ENCODE data around the gene RNF14.

RNF14 gene

GRCh38 chr5:141929398-141930058 lies 39.4 kb upstream of the RNF14 start:
- Histone ChIP-seq H3K4me2 (ENCODE audit: low read length, poor library complexity, severe bottlenecking) (no peak overlapping the region), H3K79me1 (replicated peaks; ENCODE audit: low read length, poor library complexity, severe bottlenecking) (peaks cover 47% of the 10 kb centered on the region), H4K91ac (ENCODE audit: low read length) (no peak overlapping the region), H2BK120ac (ENCODE audit: low read depth, low read length) (no peak overlapping the region), H3K27ac (ENCODE audit: low read length, poor library complexity, severe bottlenecking) (no peak overlapping the region), H3K14ac (ENCODE audit: low read length in 2 of 2) (no peak overlapping the region), H3K9ac (ENCODE audit: low read length) (no peak overlapping the region), H3K4ac (ENCODE audit: low read depth in 1 of 2, low read length in 2 of 2) (no peak overlapping the region), H2AK5ac (ENCODE audit: low read length, severe bottlenecking) (no peak overlapping the region), H3K23ac (ENCODE audit: low read length in 2 of 2) (no peak overlapping the region), H3K18ac (ENCODE audit: low read depth in 1 of 2, low read length in 2 of 2) (no peak overlapping the region), H2BK12ac (ENCODE audit: low read length in 2 of 2) (no peak overlapping the region), H3K4me3 (ENCODE audit: insufficient read depth in 1 of 2, low read depth in 1 of 2, low read length in 2 of 2) (no peak overlapping the region), H2BK15ac (ENCODE audit: low read depth, poor library complexity, severe bottlenecking) (no peak overlapping the region), H3K4me1 (ENCODE audit: control insufficient read depth, insufficient read depth, low read depth, low read length) (peaks cover 7% of the 10 kb centered on the region), H2AFZ (ENCODE audit: low read depth, low read length) (no peak overlapping the region), H3K27me3 (ENCODE audit: control insufficient read depth in 1 of 2, insufficient read depth in 1 of 2, low read length in 2 of 2) (no peaks in the 10 kb centered on the region), H2BK5ac (ENCODE audit: low read depth, low read length, poor library complexity, severe bottlenecking) (no peak overlapping the region), H3K36me3 (ENCODE audit: control insufficient read depth in 1 of 2, insufficient read depth in 2 of 2, low read depth in 1 of 2, low read length in 2 of 2) (peaks cover 59 to 90% of the 10 kb centered on the region in 2 experiments), H4K8ac (ENCODE audit: low read length) (no peak overlapping the region), H3K9me3 (ENCODE audit: control insufficient read depth, low read length) (no peaks in the 10 kb centered on the region)
- WGBS: 96% methylated on average over 19 of the region's 19 CpGs
- no peak for DNase-seq

- Histone ChIP-seq H4K8ac (ENCODE audit: low read length) (no peak overlapping the region), H3K79me1 (replicated peaks; ENCODE audit: low read length, poor library complexity, severe bottlenecking) (peaks cover 39% of the 10 kb centered on the region), H3K36me3 (ENCODE audit: control insufficient read depth in 1 of 2, insufficient read depth in 2 of 2, low read depth in 1 of 2, low read length in 2 of 2) (peaks cover 64 to 97% of the 10 kb centered on the region in 2 experiments), H2BK120ac (ENCODE audit: low read depth, low read length) (no peak overlapping the region), H3K4me3 (ENCODE audit: insufficient read depth in 1 of 2, low read depth in 1 of 2, low read length in 2 of 2) (no peak overlapping the region), H2AFZ (ENCODE audit: low read depth, low read length) (no peak overlapping the region), H3K27me3 (ENCODE audit: control insufficient read depth in 1 of 2, insufficient read depth in 1 of 2, low read length in 2 of 2) (no peaks in the 10 kb centered on the region), H2BK12ac (ENCODE audit: low read length in 2 of 2) (no peak overlapping the region), H2AK5ac (ENCODE audit: low read length, severe bottlenecking) (no peak overlapping the region), H3K14ac (ENCODE audit: low read length in 2 of 2) (no peak overlapping the region), H3K9me3 (ENCODE audit: control insufficient read depth, low read length) (no peaks in the 10 kb centered on the region), H4K91ac (ENCODE audit: low read length) (no peak overlapping the region), H3K23ac (ENCODE audit: low read length in 2 of 2) (no peak overlapping the region), H2BK5ac (ENCODE audit: low read depth, low read length, poor library complexity, severe bottlenecking) (no peak overlapping the region), H3K4me2 (ENCODE audit: low read length, poor library complexity, severe bottlenecking) (no peak overlapping the region), H3K18ac (ENCODE audit: low read depth in 1 of 2, low read length in 2 of 2) (no peak overlapping the region), H3K27ac (ENCODE audit: low read length, poor library complexity, severe bottlenecking) (no peak overlapping the region), H3K4me1 (ENCODE audit: control insufficient read depth, insufficient read depth, low read depth, low read length) (peaks cover 5% of the 10 kb centered on the region), H3K9ac (ENCODE audit: low read length) (no peak overlapping the region), H3K4ac (ENCODE audit: low read depth in 1 of 2, low read length in 2 of 2) (no peak overlapping the region), H2BK15ac (ENCODE audit: low read depth, poor library complexity, severe bottlenecking) (no peak overlapping the region)
- 98% methylated on average over 5 of the region's 5 CpGs for WGBS
- no peak for DNase-seq
Observed at GRCh38 chr5:141931694-141932093, 37.2 kb upstream of the RNF14 start.

GRCh38 chr5:141933151-141933550 lies 35.8 kb upstream of the RNF14 start:
- Histone ChIP-seq H3K14ac (ENCODE audit: low read length in 2 of 2) (no peak overlapping the region), H4K91ac (ENCODE audit: low read length) (no peak overlapping the region), H2BK5ac (ENCODE audit: low read depth, low read length, poor library complexity, severe bottlenecking) (no peak overlapping the region), H3K9me3 (ENCODE audit: control insufficient read depth, low read length) (no peaks in the 10 kb centered on the region), H2AK5ac (ENCODE audit: low read length, severe bottlenecking) (no peak overlapping the region), H3K4me2 (ENCODE audit: low read length, poor library complexity, severe bottlenecking) (no peak overlapping the region), H4K8ac (ENCODE audit: low read length) (no peak overlapping the region), H3K27me3 (ENCODE audit: control insufficient read depth in 1 of 2, insufficient read depth in 1 of 2, low read length in 2 of 2) (no peaks in the 10 kb centered on the region), H3K23ac (ENCODE audit: low read length in 2 of 2) (no peak overlapping the region), H3K27ac (ENCODE audit: low read length, poor library complexity, severe bottlenecking) (no peak overlapping the region), H3K4me1 (ENCODE audit: control insufficient read depth, insufficient read depth, low read depth, low read length) (peaks cover 5% of the 10 kb centered on the region), H3K36me3 (ENCODE audit: control insufficient read depth in 1 of 2, insufficient read depth in 2 of 2, low read depth in 1 of 2, low read length in 2 of 2) (peaks cover 60 to 93% of the 10 kb centered on the region in 2 experiments), H3K79me1 (replicated peaks; ENCODE audit: low read length, poor library complexity, severe bottlenecking) (peaks cover 29% of the 10 kb centered on the region), H2BK12ac (ENCODE audit: low read length in 2 of 2) (no peak overlapping the region), H2AFZ (ENCODE audit: low read depth, low read length) (no peak overlapping the region), H3K4me3 (ENCODE audit: insufficient read depth in 1 of 2, low read depth in 1 of 2, low read length in 2 of 2) (no peak overlapping the region), H2BK120ac (ENCODE audit: low read depth, low read length) (no peak overlapping the region), H3K18ac (ENCODE audit: low read depth in 1 of 2, low read length in 2 of 2) (no peak overlapping the region), H3K4ac (ENCODE audit: low read depth in 1 of 2, low read length in 2 of 2) (no peak overlapping the region), H2BK15ac (ENCODE audit: low read depth, poor library complexity, severe bottlenecking) (no peak overlapping the region), H3K9ac (ENCODE audit: low read length) (no peak overlapping the region)
- 97% methylated on average over 7 of the region's 7 CpGs for WGBS
- no peak for DNase-seq

- 98% methylated on average over 11 of the region's 11 CpGs for WGBS
- Histone ChIP-seq H3K23ac (ENCODE audit: low read length in 2 of 2) (no peak overlapping the region), H3K9ac (ENCODE audit: low read length) (no peak overlapping the region), H3K14ac (ENCODE audit: low read length in 2 of 2) (no peak overlapping the region), H3K27me3 (ENCODE audit: control insufficient read depth in 1 of 2, insufficient read depth in 1 of 2, low read length in 2 of 2) (no peaks in the 10 kb centered on the region), H4K8ac (ENCODE audit: low read length) (no peak overlapping the region), H2AFZ (ENCODE audit: low read depth, low read length) (no peak overlapping the region), H2BK12ac (ENCODE audit: low read length in 2 of 2) (no peak overlapping the region), H3K9me3 (ENCODE audit: control insufficient read depth, low read length) (no peaks in the 10 kb centered on the region), H4K91ac (ENCODE audit: low read length) (no peak overlapping the region), H2BK15ac (ENCODE audit: low read depth, poor library complexity, severe bottlenecking) (no peak overlapping the region), H2AK5ac (ENCODE audit: low read length, severe bottlenecking) (no peak overlapping the region), H3K36me3 (ENCODE audit: control insufficient read depth in 1 of 2, insufficient read depth in 2 of 2, low read depth in 1 of 2, low read length in 2 of 2) (peaks cover 60 to 92% of the 10 kb centered on the region in 2 experiments), H3K4ac (ENCODE audit: low read depth in 1 of 2, low read length in 2 of 2) (no peak overlapping the region), H3K79me1 (replicated peaks; ENCODE audit: low read length, poor library complexity, severe bottlenecking) (peaks cover 27% of the 10 kb centered on the region), H3K4me3 (ENCODE audit: insufficient read depth in 1 of 2, low read depth in 1 of 2, low read length in 2 of 2) (no peak overlapping the region), H3K4me2 (ENCODE audit: low read length, poor library complexity, severe bottlenecking) (no peak overlapping the region), H3K27ac (ENCODE audit: low read length, poor library complexity, severe bottlenecking) (no peak overlapping the region), H2BK120ac (ENCODE audit: low read depth, low read length) (no peak overlapping the region), H2BK5ac (ENCODE audit: low read depth, low read length, poor library complexity, severe bottlenecking) (no peak overlapping the region), H3K4me1 (ENCODE audit: control insufficient read depth, insufficient read depth, low read depth, low read length) (peaks cover 5% of the 10 kb centered on the region), H3K18ac (ENCODE audit: low read depth in 1 of 2, low read length in 2 of 2) (no peak overlapping the region)
- DNase-seq: no peak
Observed at GRCh38 chr5:141934099-141934844, 34.6 kb upstream of the RNF14 start.

All from mesenchymal stem cell (in vitro differentiated cells and primary cell).